HEK293 (cell line): ENCODE results near the gene PADI2.

Source experiments
- CTCF ChIA-PET: fragments of 350-600 bp; formaldehyde crosslinking; extraction: SDS; loops from one replicate; lab custom pipeline; 2021; ENCODE audit warnings: antibody characterized with exemption; lab: Yijun Ruan, JAX
- POLR2A ChIA-PET: fragments of 300-600 bp; formaldehyde crosslinking; extraction: SDS; loops from one replicate; lab custom pipeline; 2020; ENCODE audit warnings: antibody characterized with exemption, inconsistent platforms; lab: Yijun Ruan, JAX
- H3K27ac ChIP-seq: fragments of 200-500 bp; sonication (Bioruptor generic); 2 replicates; pipeline ENCODE4 v1.5.1; 2014; ENCODE audit warnings: low read depth, low read length, control low read depth, inconsistent platforms; ENCODE audit errors: extremely low read depth
- H3K36me3 ChIP-seq, 2 experiments: fragments of 200-500 bp in 1 of 2; sonication (Bioruptor generic) in 1 of 2; 1 replicate in 1 of 2; 2 replicates in 1 of 2; pipeline ENCODE4 v1.5.1; 2014 to 2017; ENCODE audit warnings: inconsistent platforms in 2 of 2, low read length in 2 of 2; ENCODE audit not compliant: control insufficient read depth in 2 of 2, insufficient read depth in 1 of 2
- H3K4me1 ChIP-seq: fragments of 200-500 bp; sonication (Bioruptor generic); 2 replicates; pipeline ENCODE4 v1.5.1; 2014; ENCODE audit warnings: mild to moderate bottlenecking, low read length, inconsistent platforms; ENCODE audit not compliant: control insufficient read depth, insufficient read depth
- H3K4me3 ChIP-seq: 2 replicates; pipeline ENCODE4 v1.5.1; 2011; ENCODE audit warnings: low read depth, mild to moderate bottlenecking, control low read depth, low read length, moderate library complexity
- H3K9me3 ChIP-seq: fragments of 200-500 bp; sonication (Bioruptor generic); 2 replicates; pipeline ENCODE4 v1.5.1; 2014; ENCODE audit warnings: low read depth, low read length, inconsistent platforms; ENCODE audit not compliant: control insufficient read depth, insufficient read depth
- EGR2 ChIP-seq: fragments of 450-650 bp; formaldehyde crosslinking; IDR thresholded peaks from 2 replicates; pipeline ENCODE4 v1.5.1; 2016; ENCODE audit warnings: low read depth, missing biosample characterization, missing genetic modification characterization
- KLF10 ChIP-seq: fragments of 450-650 bp; IDR thresholded peaks from 2 replicates; pipeline ENCODE4 v1.5.1; 2018; ENCODE audit warnings: missing biosample characterization, mild to moderate bottlenecking, missing genetic modification characterization
- MYNN ChIP-seq: fragments of 450-650 bp; formaldehyde crosslinking; IDR thresholded peaks from 2 replicates; pipeline ENCODE4 v1.5.1; 2016; ENCODE audit warnings: missing biosample characterization, missing genetic modification characterization, borderline replicate concordance
- SCRT2 ChIP-seq: fragments of 450-650 bp; formaldehyde crosslinking; IDR thresholded peaks from 2 replicates; pipeline ENCODE4 v1.5.1; 2016; ENCODE audit warnings: missing biosample characterization, missing genetic modification characterization
- ZBTB48 ChIP-seq: fragments of 450-650 bp; formaldehyde crosslinking; IDR thresholded peaks from 2 replicates; pipeline ENCODE4 v1.5.1; 2016; ENCODE audit warnings: missing biosample characterization, missing genetic modification characterization
- ZBTB8A ChIP-seq: fragments of 450-650 bp; formaldehyde crosslinking; IDR thresholded peaks from 2 replicates; pipeline ENCODE4 v1.5.1; 2016; ENCODE audit warnings: missing biosample characterization, missing genetic modification characterization
- ZFHX2 ChIP-seq: fragments of 450-650 bp; formaldehyde crosslinking; conservative IDR thresholded peaks from 2 replicates; pipeline ENCODE4 v1.5.1; 2016; ENCODE audit warnings: missing biosample characterization, missing genetic modification characterization
- ZFP3 ChIP-seq: fragments of 450-650 bp; formaldehyde crosslinking; IDR thresholded peaks from 2 replicates; pipeline ENCODE4 v1.5.1; 2016; ENCODE audit warnings: low read depth, missing biosample characterization, missing genetic modification characterization
- ZNF138 ChIP-seq: fragments of 450-650 bp; formaldehyde crosslinking; IDR thresholded peaks from 2 replicates; pipeline ENCODE4 v1.5.1; 2016; ENCODE audit warnings: missing biosample characterization, missing genetic modification characterization, borderline replicate concordance
- ZNF157 ChIP-seq: fragments of 450-650 bp; formaldehyde crosslinking; IDR thresholded peaks from 2 replicates; pipeline ENCODE4 v1.5.1; 2016; ENCODE audit warnings: missing biosample characterization, missing genetic modification characterization
- ZNF223 ChIP-seq: fragments of 450-650 bp; formaldehyde crosslinking; IDR thresholded peaks from 2 replicates; pipeline ENCODE4 v1.5.1; 2016; ENCODE audit warnings: missing biosample characterization, missing genetic modification characterization
- ZNF248 ChIP-seq: fragments of 450-650 bp; formaldehyde crosslinking; IDR thresholded peaks from 2 replicates; pipeline ENCODE4 v1.5.1; 2017; ENCODE audit warnings: missing biosample characterization, missing genetic modification characterization
- ZNF26 ChIP-seq: fragments of 450-650 bp; formaldehyde crosslinking; IDR thresholded peaks from 2 replicates; pipeline ENCODE4 v1.5.1; 2016; ENCODE audit warnings: missing biosample characterization, missing genetic modification characterization
- ZNF335 ChIP-seq: fragments of 450-650 bp; formaldehyde crosslinking; conservative IDR thresholded peaks from 2 replicates; pipeline ENCODE4 v1.5.1; 2016; ENCODE audit warnings: missing biosample characterization, missing genetic modification characterization
- ZNF585B ChIP-seq: fragments of 450-650 bp; formaldehyde crosslinking; IDR thresholded peaks from 2 replicates; pipeline ENCODE4 v1.5.1; 2016; ENCODE audit warnings: missing biosample characterization, missing genetic modification characterization
- TF ChIP-seq, protein P1 (sequence below): fragments of 450-650 bp; formaldehyde crosslinking; IDR thresholded peaks from 2 replicates; pipeline ENCODE4 v1.5.1; 2016; ENCODE audit warnings: missing biosample characterization, missing genetic modification characterization
- TF ChIP-seq, protein P2 (sequence below): fragments of 450-650 bp; formaldehyde crosslinking; IDR thresholded peaks from 2 replicates; pipeline ENCODE4 v1.5.1; 2016; ENCODE audit warnings: missing biosample characterization, missing genetic modification characterization
- TF ChIP-seq, protein P3 (sequence below): fragments of 450-650 bp; formaldehyde crosslinking; IDR thresholded peaks from 2 replicates; pipeline ENCODE4 v1.5.1; 2016; ENCODE audit warnings: missing biosample characterization, missing genetic modification characterization

PADI2 gene

DNA sequence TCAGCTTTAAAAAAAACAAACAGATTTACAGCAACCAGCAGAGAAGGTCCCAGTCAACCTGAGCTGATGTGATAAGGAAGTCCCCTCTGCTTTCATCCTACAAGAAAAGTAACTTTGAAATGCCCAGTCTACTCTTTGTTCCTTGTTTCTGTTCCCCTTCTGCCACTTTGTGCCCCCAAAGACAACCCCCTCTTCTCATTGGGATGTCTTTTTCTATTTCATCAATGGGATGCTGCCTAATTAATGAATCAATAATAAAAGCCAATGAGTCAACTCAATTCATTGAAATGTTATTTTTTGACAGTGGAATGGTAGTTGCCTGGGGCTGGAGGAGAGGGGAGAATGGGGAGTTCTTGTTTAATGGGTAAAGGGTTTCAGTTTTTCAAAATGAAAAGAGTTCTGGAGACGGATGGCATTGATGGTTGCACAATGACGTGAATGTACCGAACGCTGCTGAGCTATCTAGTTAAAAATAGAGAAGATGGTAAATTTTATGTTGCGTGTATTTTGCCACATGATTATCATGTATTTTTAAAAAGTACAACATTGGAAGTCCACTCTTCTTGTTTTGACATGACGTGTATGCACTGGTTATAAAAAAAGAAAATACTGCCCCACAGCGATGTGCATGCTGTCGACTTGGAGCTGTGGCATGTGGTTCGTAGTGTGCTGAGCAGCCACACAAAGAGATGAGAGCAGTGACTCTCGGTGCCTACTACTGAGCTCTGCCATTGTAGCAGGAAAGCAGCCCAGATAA, 22.4 kb upstream of the PADI2 start:
- Histone ChIP-seq H3K4me1 (no peaks in the 10 kb centered on the region), H3K4me3 (no peak overlapping the region), H3K27ac (no peak overlapping the region), H3K36me3 (no peaks in the 10 kb centered on the region), H3K9me3 (no peaks in the 10 kb centered on the region)
- CTCF ChIA-PET: interaction anchor here (2.1 kb wide), 1 partner anchor 95 kb away, joined by 5 read pairs; no protein-coding TSS in a partner anchor
- TF ChIP-seq SCRT2 (tag by site-specific recombination) (no peak), ZBTB48 (tag by site-specific recombination) (no peak), KLF10 (tag by site-specific recombination) (no peak), ZBTB8A (tag by site-specific recombination) (no peak), ZNF335 (tag by site-specific recombination) (no peak), ZNF26 (tag by site-specific recombination) (no peak), ZNF223 (tag by site-specific recombination) (no peak), ZNF157 (tag by site-specific recombination) (no peak), ZNF585B (tag by site-specific recombination) (no peak), ZFP3 (tag by site-specific recombination) (no peak), MYNN (tag by site-specific recombination) (no peak), ZNF248 (tag by site-specific recombination) (no peak)
- TF ChIP-seq, protein P1, sequence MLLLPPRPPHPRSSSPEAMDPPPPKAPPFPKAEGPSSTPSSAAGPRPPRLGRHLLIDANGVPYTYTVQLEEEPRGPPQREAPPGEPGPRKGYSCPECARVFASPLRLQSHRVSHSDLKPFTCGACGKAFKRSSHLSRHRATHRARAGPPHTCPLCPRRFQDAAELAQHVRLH: no peak
- TF ChIP-seq, protein P2, sequence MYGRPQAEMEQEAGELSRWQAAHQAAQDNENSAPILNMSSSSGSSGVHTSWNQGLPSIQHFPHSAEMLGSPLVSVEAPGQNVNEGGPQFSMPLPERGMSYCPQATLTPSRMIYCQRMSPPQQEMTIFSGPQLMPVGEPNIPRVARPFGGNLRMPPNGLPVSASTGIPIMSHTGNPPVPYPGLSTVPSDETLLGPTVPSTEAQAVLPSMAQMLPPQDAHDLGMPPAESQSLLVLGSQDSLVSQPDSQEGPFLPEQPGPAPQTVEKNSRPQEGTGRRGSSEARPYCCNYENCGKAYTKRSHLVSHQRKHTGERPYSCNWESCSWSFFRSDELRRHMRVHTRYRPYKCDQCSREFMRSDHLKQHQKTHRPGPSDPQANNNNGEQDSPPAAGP (tag by site-specific recombination): no peak
- TF ChIP-seq, protein P3, sequence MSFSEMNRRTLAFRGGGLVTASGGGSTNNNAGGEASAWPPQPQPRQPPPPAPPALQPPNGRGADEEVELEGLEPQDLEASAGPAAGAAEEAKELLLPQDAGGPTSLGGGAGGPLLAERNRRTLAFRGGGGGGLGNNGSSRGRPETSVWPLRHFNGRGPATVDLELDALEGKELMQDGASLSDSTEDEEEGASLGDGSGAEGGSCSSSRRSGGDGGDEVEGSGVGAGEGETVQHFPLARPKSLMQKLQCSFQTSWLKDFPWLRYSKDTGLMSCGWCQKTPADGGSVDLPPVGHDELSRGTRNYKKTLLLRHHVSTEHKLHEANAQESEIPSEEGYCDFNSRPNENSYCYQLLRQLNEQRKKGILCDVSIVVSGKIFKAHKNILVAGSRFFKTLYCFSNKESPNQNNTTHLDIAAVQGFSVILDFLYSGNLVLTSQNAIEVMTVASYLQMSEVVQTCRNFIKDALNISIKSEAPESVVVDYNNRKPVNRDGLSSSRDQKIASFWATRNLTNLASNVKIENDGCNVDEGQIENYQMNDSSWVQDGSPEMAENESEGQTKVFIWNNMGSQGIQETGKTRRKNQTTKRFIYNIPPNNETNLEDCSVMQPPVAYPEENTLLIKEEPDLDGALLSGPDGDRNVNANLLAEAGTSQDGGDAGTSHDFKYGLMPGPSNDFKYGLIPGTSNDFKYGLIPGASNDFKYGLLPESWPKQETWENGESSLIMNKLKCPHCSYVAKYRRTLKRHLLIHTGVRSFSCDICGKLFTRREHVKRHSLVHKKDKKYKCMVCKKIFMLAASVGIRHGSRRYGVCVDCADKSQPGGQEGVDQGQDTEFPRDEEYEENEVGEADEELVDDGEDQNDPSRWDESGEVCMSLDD (tag by site-specific recombination): no peak
- POLR2A ChIA-PET: no interaction called here

- ChIA-PET CTCF (interaction anchor here (1.6 to 2.1 kb wide), 2 partner anchors 96 to 97 kb away, joined by 5 read pairs; no protein-coding TSS in a partner anchor), POLR2A (no interaction called here)
- no peak for TF ChIP-seq ZNF138 (tag by site-specific recombination)
- peak; percentile 31; the same call in 1 of the 2 replicates for TF ChIP-seq ZFHX2 (tag by site-specific recombination)
- 0 out of 2 replicates have a peak, but pooled peaks have one; percentile 19 for TF ChIP-seq EGR2
- Histone ChIP-seq H3K9me3 (no peaks in the 10 kb centered on the region), H3K4me1 (no peaks in the 10 kb centered on the region), H3K36me3 (no peaks in the 10 kb centered on the region), H3K27ac (no peak overlapping the region), H3K4me3 (no peak overlapping the region)
Observed at GRCh38 chr1:17140279-17140678, 21.0 kb upstream of the PADI2 start.
